ENCODE measurements around the gene PSENEN.

The PSENEN gene, protein sequence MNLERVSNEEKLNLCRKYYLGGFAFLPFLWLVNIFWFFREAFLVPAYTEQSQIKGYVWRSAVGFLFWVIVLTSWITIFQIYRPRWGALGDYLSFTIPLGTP

DNA sequence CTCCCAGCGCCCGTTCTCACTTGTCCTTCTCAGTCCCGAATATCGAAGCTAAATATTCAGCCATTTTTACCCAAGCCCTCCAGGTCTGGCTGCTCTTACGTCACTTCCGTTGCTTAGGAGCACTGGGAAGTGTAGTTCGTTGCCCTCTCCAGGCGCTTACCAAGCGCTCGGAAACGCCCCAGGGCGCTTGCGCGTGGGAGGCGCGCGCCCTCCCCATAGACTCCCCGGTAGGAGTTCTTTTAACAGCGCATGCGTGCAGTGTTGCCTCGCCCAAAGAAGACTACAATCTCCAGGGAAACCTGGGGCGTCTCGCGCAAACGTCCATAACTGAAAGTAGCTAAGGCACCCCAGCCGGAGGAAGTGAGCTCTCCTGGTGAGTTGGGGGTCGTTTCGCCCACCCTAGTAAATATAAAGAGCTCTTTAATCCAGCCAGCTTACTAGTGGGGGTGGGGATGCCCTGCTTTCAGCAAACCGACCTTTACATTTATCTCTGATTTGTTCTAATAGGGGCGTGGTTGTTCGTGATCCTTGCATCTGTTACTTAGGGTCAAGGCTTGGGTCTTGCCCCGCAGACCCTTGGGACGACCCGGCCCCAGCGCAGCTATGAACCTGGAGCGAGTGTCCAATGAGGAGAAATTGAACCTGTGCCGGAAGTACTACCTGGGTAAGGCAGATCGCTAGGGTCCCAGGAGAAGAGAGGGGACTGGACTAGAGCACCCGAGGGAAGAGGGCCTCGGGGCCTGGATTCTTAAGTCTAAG lies at the start of gene PSENEN, which contains the start of gene U2AF1L4:
TSS of gene PSENEN (plus strand) at position 324 of the 759 bp plus-strand sequence. CDS start at position 604, 280 bp downstream.
TSS of gene U2AF1L4 (minus strand) at position 91 of the 759 bp plus-strand sequence. CDS start at position 64, 27 bp downstream.
- DNase-seq: peak; percentile 100

DNA sequence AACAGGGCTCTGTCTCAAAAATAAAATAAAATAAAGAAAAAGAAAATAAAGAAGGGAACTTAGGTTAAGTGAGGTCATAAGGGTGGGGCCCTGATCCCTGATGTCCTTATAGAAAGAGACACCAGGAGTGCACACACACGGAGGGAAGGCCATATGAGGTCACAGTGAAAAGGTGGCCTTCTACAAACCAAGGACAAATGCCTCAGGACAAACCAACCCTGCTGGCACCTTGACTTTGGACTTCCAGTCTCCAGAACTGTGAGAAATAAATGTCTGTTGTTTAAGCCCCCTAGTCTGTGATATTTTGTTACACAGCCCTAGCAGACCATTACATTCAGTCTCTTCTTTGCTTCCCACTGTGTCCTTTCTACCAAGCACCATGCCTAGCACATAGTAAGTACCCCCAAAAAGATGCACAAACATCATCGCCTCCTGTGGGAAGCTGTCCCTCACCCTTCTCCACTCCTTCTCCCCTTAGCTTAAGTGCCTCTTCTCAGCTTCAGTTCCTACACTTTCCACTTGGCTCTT lies 49.5 kb upstream of the PSENEN start:
- no peak for DNase-seq

DNA sequence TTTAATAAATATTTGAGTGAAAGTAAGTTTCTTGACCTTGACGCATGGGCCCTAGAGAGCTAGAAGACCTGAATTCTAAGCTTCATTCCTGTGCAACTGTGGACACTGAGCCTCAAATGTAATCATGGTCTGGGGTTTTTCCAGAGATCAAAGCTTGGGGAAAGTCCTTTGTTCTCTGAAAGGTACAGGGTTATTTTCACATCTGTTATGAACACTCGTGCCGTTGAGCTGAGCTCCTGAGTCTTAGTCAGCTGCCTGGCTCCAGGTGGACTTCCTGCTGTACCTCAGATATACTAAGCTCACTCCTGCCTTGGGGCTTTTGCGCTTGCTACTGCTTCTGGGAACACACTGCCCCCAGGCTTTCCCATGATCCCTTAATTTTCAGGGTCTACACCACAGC lies 48.6 kb upstream of the PSENEN start:
- DNase-seq: no peak

DNA sequence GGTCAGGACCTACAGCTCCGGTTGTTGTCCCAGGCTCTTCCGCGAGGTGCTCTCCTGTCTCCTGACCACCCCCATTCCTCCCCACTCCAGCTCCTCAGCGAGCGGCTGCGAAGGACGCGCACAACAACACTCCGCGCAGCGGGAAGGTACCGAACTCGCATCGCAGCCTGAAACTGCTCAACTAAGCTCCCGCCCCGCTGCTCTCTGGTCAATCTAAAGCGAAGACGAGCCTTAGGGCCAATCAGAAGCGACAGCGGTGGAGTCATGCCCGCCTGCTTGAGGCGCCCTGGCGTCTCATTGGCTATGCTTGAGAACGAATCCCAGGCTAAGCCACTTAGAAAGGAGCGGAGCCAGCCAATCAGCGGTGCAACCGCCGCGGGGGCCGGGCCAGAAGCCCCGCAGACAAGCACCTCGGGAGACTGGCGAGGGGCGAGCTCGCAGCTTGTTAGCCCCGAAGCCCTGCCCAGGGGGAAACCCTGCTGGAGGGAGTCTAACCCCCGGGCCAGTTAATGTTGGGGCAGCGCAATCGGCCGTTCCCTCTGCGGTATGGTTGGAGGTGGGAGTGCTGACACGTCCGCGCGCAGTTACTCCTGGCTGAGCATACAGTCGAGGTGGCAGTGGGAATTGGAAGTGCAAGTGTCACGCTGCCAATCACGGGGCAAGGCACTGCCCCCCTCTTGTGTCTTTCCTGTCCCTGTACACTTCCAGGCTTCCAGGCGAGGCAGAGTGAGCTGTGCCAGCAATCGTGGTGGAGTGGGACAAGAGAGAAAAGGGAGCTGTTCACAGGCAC lies 43.0 kb upstream of the PSENEN start:
- DNase-seq: peak; percentile 99

DNA sequence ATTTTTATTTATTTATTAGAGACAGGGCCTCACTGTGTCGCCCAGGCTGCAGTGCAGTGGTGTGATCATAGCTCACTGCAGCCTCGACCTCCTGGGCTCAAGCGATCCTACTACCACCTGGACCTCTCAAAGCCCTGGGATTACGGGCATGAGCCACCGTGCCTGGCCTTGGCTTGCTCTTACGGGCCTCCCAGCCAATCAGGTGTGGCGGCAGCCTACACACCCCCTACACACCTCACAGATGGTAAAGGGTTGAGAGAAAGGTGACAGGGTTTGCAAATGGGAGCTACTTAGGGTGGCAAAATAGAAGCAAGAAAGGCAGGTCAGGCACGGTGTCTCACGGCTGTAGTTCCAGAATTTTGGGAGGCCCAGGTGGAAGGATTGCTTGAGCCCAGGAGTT lies 42.1 kb upstream of the PSENEN start:
- DNase-seq: no peak

DNA sequence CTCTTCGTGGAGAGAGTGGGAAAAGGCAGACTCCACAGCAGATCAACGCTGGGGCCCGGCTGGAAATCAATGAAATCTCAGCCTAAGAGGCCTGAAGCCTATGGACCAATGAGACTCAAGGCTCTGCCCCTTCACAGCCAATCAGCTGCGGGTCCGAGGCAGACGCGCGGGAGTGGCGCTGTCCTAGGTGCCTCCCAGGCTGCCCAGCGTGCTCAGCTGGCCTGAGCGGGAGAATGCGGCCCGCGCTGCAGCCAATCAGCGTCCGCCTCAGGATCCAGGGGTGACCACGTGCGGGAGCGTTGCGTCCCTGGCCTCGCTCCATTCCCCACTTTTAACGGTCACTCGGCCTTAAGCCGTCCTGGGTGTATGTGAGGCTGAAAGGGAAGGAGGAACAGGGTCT lies 41.2 kb upstream of the PSENEN start, which contains the start of gene ZBTB32:
TSS of gene ZBTB32 (plus strand) at position 341 of the 400 bp plus-strand sequence. CDS start 10,069 bp downstream, outside the sequence.
- no peak for DNase-seq

DNA sequence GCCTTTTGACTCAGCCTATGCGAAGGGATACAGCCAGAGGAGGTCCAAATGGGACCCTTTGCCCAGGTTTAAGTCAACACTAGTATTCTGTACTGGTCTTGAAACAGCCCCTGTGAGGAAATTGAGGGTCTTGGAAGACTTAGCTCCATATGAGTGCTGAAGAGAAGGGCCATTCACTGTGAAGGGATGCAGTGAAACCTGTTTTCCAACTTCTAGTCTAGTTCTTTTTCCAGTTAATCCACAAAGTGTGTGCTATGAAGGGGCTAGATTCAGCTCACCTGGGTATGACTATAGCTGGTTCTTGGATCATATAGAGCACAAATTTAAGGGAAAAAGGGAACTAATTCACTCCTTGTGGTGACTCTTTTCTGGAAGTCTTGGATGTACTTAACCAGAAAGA lies 37.1 kb upstream of the PSENEN start:
- DNase-seq: no peak

DNA sequence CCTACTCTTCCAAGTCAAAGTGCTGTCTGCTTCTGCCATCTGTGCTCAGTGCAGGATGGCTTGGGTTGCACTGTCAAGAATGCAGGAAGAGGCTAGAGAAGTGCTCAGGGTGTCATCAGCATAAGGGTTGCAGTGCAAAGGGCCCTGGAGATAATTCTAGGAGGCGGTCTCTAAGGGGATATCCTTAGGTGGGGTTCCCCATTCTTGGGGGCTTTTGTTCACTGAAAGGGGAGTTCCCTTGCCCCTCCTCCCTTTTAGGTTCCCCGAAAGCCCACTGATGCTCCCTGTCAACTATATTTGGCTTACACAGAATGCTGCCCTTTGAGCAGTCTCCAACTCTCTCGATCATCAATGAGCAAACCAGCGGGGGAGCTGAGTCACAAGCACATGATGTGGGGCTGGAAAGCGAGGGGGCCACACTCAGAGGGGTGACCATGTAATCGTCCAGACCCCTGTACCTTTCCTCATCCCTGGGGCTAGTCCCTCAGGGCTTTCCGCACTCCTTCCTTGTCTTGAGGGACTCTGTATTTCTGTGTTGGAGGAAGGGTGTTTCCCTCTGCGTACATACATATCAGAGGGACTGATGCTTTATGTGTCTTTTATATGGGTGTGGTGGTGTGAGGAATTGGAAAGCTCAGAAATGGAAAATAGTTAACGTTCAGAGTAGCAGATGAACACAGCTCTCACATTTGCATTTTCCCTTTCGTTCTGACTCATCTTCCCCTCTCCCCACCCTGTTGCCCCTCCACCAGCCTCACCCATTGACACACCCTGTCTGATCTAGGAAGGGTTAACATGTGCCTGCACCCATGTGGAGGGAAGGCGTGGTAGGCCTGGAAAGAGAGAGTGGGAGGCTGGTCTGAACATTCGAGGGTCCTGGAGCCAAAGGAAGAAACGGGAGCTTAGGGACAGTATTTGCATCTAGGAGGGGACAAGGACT lies 34.4 kb upstream of the PSENEN start:
- DNase-seq: no peak

DNA sequence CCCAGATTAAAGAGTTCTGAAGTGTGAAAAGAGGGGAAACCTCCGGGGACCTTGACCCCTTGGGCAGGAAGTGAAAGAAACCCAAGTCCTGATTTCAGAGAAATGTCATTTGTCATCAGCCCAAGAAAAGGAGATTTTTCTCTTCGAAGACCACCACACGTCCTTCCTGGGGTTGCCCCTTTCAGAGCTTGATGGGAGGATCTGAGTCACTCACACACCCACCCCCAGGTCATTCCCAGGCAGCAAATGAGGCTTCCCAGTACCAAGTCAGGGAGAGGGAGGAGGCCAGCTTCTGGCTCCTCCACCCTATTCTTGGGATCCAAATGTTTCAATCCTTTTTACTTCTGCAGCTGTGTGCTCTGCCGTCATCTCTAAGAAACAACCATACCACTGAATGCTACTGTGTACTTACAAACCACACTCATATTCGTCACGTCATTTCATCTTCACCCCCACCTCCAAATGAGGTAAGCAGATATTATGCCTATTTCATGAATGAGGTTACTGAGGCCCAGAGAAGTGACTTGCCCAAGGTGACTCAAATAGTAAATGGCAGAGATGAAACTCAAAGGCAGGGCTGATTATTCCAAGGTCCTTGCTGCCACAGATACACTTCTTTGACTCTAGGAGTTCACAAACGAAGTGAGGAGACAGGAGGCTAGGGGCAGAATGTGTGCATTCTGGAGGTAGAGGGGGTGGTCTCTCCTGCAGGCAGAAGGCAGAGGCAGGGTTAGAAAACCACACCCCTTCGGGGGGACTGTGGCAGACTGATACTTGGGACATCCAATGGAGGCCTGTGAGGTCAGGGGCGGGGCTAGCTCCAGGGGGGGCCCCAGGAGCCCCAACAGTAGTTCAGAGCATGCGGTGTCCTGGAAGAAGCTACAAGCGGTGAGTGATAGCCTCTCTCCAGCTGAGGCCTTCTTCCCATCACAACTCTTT lies 32.6 kb upstream of the PSENEN start:
- DNase-seq: no peak

DNA sequence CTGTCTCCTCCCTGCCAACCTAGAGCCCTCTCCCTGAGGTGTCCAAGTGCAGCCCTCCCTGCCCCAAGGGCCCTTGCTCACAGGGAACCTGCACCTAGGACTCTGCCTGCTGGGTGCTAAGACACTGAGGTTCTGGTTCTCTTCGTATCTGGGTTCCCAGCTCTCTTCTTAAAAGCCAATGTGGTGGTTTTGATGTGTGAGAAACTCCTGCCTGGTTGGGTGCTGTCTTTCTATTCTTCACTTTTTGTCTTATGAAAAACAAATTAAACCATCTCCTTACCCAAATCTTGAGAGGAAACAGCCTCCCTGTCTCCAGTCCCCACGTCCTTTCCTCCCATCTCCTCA lies 32.0 kb upstream of the PSENEN start:
- DNase-seq: no peak

DNA sequence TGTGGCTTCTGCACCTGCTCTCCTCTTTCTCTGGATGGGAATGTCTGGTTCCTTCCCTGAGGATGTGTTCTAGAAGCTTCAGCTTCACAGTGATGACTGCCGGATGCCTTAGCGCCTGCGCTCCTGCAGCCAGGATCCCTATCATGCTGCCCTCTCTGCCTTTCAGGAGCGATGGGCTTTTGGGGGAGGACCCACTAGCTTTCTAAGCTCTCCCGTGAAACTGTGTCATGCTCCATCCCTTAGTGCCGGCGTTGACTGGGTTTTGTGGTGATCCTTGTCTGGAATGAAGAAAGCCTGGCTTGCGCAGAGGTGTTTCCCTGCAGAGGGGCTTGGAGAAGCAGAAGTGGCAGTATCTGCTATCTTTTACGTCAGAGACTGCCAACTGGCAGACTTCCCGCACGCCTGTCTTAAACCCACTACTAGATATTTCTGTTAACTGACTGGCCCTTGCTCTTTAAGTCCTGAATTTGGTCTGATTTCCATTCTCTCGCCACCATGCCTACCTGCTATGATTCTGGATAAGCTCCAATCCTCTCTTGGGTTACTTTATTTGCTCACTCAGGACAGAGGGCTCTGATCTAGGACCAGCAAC lies 31.5 kb upstream of the PSENEN start:
- no peak for DNase-seq

DNA sequence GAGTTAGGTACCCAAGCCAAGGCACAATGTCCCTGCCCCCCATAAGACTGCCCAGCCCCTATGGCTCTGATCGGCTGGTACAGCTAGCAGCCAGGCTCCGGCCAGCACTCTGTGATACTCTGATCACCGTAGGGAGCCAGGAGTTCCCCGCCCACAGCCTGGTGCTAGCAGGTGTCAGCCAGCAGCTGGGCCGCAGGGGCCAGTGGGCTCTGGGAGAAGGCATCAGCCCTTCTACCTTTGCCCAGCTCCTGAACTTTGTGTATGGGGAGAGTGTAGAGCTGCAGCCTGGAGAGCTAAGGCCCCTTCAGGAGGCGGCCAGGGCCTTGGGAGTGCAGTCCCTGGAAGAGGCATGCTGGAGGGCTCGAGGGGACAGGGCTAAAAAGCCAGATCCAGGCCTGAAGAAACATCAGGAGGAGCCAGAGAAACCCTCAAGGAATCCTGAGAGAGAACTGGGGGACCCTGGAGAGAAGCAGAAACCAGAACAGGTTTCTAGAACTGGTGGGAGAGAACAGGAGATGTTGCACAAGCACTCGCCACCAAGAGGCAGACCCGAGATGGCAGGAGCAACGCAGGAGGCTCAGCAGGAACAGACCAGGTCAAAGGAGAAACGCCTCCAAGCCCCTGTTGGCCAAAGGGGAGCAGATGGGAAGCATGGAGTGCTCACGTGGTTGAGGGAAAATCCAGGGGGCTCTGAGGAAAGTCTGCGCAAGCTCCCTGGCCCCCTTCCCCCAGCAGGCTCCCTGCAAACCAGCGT lies 30.7 kb upstream of the PSENEN start:
- DNase-seq: peak; percentile 30

DNA sequence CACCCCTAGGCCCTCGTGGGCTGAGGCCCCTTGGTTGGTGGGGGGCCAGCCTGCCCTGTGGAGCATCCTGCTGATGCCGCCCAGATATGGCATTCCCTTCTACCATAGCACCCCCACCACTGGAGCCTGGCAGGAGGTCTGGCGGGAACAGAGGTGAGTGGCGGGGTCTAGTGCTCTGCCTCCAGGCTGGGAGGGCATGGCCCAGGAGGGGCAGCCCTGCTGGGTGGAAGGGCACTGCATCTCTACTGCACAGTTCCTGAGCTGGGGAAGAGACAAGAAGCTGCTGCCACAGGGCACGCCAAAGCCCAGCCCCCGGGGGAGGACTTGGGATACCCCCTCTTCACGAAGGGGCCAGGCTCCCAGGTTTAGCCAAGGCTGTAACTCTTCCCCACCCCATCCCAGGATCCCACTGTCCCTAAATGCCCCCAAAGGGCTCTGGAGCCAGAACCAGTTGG lies 30.1 kb upstream of the PSENEN start:
- DNase-seq: no peak

DNA sequence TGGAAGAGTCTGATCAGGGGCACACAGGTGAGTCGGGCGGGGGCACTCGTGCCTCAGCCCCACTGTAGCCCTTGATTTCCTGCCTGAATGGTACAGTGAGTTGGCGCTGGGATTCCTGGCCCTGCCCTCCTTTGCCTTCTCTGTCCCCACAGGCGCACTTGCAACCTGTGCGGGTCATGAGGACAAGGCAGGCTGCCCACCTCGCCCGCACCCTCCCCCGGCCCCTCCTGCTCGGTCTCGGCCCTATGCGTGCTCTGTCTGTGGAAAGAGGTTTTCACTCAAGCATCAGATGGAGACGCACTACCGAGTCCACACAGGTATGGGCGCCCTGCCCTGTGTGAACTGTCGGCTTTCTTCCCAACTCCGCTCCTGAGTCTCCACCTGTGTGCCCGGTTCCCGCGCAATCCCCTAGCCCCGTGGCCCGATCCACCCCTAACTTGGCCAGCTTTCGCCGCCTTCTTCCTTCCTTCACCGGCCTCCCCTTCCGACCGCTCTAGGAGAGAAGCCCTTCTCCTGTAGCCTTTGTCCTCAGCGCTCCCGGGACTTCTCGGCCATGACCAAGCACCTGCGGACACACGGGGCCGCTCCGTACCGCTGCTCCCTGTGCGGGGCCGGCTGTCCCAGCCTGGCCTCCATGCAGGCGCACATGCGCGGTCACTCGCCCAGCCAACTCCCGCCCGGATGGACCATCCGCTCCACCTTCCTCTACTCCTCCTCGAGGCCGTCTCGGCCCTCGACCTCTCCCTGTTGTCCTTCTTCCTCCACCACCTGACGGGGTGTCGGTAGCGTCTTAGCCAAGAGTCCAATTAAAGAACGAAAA lies 29.3 kb upstream of the PSENEN start:
- no peak for DNase-seq

DNA sequence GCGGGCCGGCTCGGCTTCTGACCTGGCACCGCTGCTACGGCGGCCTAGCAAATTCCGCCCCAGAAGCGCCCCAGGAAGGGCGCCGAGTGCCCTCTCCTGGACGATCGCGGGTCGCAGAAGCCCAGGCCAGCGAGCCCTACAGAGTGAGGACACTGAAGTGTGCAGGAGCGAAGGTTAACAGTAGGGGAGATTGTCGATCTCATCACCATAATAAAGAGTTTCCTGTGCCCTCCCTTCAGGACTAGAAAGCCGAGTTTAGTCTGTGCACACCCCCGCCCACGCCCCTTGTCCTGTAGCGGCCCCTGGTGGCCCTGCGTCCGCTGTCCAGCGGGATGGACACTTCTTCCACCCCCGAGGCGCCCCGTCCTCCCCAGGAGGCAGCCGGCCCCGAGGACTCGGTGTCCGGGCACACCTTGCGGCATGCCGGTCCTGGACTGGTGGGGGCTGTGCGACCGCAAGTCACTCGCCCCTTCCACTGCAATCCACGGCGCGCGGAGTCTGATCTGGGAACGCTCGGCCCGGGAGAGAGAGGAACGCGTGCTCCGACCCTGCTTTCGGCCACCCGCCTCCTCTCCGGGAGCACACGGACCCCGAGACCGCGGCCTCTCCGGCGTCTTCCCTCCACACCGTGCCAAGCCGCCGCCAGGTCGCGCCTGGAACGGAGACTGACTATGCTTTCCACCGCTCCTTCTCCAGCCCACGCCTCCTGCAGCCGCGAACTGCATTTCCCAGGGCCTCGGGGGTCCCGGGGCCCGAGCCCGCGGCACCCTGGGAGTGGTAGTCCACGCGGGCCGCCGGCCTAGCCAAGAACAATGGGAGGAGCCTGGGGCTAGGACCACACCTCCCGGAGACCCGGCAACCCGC lies 28.4 kb upstream of the PSENEN start:
- DNase-seq: peak; percentile 97

DNA sequence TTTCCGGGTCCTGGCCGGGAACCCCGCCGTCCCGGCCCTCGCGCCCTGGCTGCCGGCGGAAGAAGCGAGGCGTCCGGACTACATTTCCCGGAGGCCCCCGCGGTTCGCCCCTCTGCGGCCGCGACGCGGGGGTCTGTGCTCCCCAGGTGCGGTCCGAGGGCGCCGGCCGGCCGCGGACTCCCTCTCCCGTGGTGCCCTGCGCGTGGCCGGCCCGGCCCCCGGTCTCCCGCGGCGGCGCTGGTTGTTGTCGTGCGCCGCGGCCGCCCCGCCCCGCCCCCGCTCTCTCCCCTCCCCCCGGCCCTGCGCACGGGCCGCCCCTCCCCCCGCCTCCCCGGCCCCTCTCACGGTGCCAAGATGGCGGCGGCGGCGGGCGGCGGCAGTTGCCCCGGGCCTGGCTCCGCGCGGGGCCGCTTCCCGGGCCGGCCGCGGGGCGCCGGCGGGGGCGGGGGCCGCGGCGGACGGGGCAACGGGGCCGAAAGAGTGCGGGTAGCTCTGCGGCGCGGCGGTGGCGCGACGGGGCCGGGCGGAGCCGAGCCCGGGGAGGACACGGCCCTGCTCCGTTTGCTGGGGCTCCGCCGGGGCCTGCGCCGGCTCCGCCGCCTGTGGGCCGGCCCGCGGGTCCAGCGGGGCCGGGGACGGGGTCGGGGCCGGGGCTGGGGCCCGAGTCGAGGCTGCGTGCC lies 27.6 kb upstream of the PSENEN start, which contains the start of gene KMT2B:
TSS of gene KMT2B (plus strand) at position 339 of the 680 bp plus-strand sequence. CDS start at position 355, 16 bp downstream.
- no peak for DNase-seq

DNA sequence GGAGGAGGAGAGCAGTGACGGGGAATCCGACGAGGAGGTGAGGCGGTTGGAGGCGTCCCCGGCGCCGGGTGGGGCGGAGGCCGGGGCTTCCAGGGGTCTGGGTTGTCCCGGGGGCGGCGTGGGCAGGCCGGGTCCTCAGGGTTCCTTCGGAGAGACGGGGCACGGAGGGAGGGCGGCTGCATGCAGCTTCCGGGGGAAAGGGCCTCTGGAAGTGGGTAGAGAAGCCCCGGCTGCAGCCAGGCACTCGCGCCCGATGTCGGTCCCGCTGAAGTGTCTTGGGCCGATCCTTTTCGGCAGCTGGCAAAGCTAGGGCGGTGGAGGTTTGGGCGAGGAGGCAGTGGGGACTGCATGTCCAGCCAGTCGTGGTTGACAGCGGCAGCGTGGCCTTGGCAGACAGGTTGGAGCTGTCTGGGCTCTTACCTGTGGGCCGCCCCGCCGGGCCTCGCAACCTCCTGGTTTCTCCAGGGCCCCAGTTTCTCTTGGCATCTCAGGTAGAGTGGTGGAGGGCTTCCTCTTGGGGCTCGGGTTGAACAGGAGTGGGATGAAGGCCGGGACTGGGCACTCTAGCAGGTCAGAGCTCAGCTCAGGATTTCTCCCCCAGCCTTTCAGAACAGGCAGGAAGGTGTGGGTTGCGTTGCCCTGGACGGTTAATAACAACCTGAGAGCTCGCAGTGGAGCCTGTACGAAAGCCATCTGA lies 27.0 kb upstream of the PSENEN start:
- DNase-seq: no peak
